A673 (cell line): Measurements from ENCODE around the gene SPATA31C1. TPM values are rescaled to one million over a fixed set of nuclear protein-coding genes. Genes with fewer than 3 reads are reported as not detected.
"Not testable (repeated sequence)": the region's sequence is repeated elsewhere in the genome, so short reads cannot be mapped to it uniquely, and the experiment has no call there.

ENCODE experiments used
- BruUV-seq: library from RNA; stranded (reverse); fragments of 400-500 nt; replicated peaks from 2 replicates; lab custom pipeline; 2021; lab: Mats Ljungman, UMichigan
- CTCF ChIA-PET: fragments of 300-600 bp; sonication (Branson Sonifier 250); formaldehyde crosslinking; loops from one replicate; lab custom pipeline; 2022; ENCODE audit warnings: antibody characterized with exemption; lab: Charles Lee
- POLR2A ChIA-PET: fragments of 300-600 bp; sonication (Branson Sonifier 250); formaldehyde crosslinking; loops from one replicate; lab custom pipeline; 2022; ENCODE audit warnings: antibody characterized with exemption; ENCODE audit not compliant: low non-redundant PET; lab: Charles Lee
- DNase-seq: peaks from one replicate; pipeline ENCODE4 v3.0.0-alpha.2; 2015; ENCODE audit warnings: low spot score
- H3K27ac ChIP-seq: fragments of 200-600 bp; sonication (generic); 2 replicates; pipeline ENCODE4 v1.5.1; 2016; ENCODE audit warnings: mixed run types, low read depth, mild to moderate bottlenecking, mixed read lengths, antibody characterized with exemption, low read length; ENCODE audit not compliant: poor library complexity, severe bottlenecking
- H3K27me3 ChIP-seq: fragments of 200-600 bp; sonication (generic); replicated peaks from 2 replicates; pipeline ENCODE4 v1.6.1; 2017; ENCODE audit warnings: mixed run types, low read depth, mild to moderate bottlenecking, mixed read lengths, antibody characterized with exemption, low read length; ENCODE audit not compliant: insufficient read depth, poor library complexity
- H3K36me3 ChIP-seq: fragments of 200-600 bp; sonication (generic); 2 replicates; pipeline ENCODE4 v1.6.1; 2016; ENCODE audit warnings: mixed run types, mild to moderate bottlenecking, mixed read lengths, antibody characterized with exemption, low read length; ENCODE audit not compliant: insufficient read depth, poor library complexity, severe bottlenecking
- H3K4me1 ChIP-seq: fragments of 200-600 bp; sonication (generic); 2 replicates; pipeline ENCODE4 v1.6.1; 2017; ENCODE audit warnings: mixed run types, mild to moderate bottlenecking, mixed read lengths, antibody characterized with exemption, low read length; ENCODE audit not compliant: insufficient read depth, poor library complexity, severe bottlenecking
- H3K4me3 ChIP-seq: fragments of 200-600 bp; sonication (generic); 2 replicates; pipeline ENCODE4 v1.5.1; 2016; ENCODE audit warnings: low read depth, mixed run types, mild to moderate bottlenecking, mixed read lengths, low read length; ENCODE audit not compliant: poor library complexity, severe bottlenecking
- H3K9me3 ChIP-seq: fragments of 200-600 bp; sonication (generic); 2 replicates; pipeline ENCODE4 v1.6.1; 2016; ENCODE audit warnings: mixed run types, low read depth, mild to moderate bottlenecking, mixed read lengths, antibody characterized with exemption, low read length; ENCODE audit not compliant: poor library complexity, severe bottlenecking
- EZH2 ChIP-seq: fragments of 200-600 bp; sonication (generic); IDR thresholded peaks from 2 replicates; pipeline ENCODE4 v1.6.1; 2017; ENCODE audit warnings: borderline replicate concordance, low read depth, mild to moderate bottlenecking, mixed read lengths, antibody characterized with exemption, low read length; ENCODE audit not compliant: poor library complexity, severe bottlenecking
- intact Hi-C: fragments of 100-400 bp; cut with micrococcal nuclease; formaldehyde crosslinking; loops from one replicate; pipeline ENCODE4 v1.10.0; 2022; ENCODE audit not compliant: unreplicated experiment
- total RNA-seq: library from RNA; stranded (reverse); gene quantifications from 2 replicates; pipeline ENCODE4 v1.2.3, GENCODE V29; 2021
- TF ChIP-seq, protein P1 (sequence below): fragments of 300-800, 200-600 bp; sonication (generic); conservative IDR thresholded peaks from 2 replicates; pipeline ENCODE4 v1.5.1; 2017; ENCODE audit warnings: low read depth, mild to moderate bottlenecking, antibody characterized with exemption, low read length, moderate library complexity, mixed read lengths

The SPATA31C1 gene
- total RNA-seq, 1 experiment from 2014 or later, result not detected

DNA sequence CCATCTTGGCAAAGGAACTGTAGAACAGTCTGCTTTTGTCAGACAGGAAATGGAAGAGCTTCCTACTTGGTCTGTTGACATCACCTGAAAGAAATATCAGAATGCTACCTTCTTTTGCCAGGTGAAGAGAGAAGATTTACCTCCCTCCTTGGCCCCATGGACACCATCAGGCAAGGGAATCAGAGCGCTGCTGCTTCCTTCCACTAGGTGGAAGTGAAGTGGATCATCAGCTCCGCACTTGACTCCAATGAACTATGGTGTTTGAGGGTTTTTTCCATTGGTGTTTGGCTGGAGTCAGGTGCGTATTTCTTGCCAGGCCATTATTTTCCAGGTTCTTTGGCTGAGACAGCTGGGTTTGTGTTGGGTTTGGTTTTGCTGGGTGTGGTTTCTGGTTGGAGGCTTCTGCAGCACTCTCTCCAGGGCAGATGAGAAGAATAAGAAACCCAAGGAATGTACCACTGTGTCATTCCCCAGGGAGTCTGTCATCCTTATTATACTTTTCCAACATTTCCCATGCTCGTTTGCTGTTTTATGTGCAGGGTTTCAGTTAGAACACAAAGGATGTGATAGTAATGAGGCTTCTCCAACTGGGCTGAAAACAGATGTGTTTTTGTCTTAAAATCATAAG is 22.6 kb upstream of the SPATA31C1 start:
- TF ChIP-seq, protein P1, sequence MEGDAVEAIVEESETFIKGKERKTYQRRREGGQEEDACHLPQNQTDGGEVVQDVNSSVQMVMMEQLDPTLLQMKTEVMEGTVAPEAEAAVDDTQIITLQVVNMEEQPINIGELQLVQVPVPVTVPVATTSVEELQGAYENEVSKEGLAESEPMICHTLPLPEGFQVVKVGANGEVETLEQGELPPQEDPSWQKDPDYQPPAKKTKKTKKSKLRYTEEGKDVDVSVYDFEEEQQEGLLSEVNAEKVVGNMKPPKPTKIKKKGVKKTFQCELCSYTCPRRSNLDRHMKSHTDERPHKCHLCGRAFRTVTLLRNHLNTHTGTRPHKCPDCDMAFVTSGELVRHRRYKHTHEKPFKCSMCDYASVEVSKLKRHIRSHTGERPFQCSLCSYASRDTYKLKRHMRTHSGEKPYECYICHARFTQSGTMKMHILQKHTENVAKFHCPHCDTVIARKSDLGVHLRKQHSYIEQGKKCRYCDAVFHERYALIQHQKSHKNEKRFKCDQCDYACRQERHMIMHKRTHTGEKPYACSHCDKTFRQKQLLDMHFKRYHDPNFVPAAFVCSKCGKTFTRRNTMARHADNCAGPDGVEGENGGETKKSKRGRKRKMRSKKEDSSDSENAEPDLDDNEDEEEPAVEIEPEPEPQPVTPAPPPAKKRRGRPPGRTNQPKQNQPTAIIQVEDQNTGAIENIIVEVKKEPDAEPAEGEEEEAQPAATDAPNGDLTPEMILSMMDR, result peak; percentile 33; the same call in 1 of the 2 replicates
- no peak for TF ChIP-seq EZH2
- Histone ChIP-seq H3K36me3 (no peaks in the 10 kb centered on the region), H3K9me3 (no peaks in the 10 kb centered on the region), H3K27ac (no peak overlapping the region), H3K27me3 (no peaks in the 10 kb centered on the region), H3K4me3 (no peak overlapping the region), H3K4me1 (no peaks in the 10 kb centered on the region)
- POLR2A ChIA-PET, result no interaction called here
- CTCF ChIA-PET, result no interaction called here
- intact Hi-C loops, result no loop called here
- no peak for DNase-seq
- BruUV-seq, result no TSS peak

DNA sequence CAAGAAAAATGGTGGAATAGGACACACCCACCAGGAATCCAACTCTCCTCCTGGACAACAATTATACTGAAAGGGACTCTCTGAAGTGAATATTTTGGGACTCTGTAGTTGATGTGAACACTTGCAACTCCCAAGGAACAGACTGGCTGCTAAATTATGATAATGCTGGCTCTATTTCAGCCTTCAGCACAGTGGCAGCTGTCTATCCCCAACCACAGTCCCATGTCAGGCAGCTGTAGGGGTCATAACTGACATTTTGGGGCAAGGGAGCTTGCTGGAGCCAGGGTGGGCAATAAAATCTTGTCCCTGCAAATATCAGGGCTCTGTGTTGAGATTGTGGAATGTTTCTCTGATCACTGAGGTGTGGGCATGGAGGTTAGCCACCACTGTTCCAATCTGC is 20.9 kb upstream of the SPATA31C1 start:
- Histone ChIP-seq H3K27me3 (no peaks in the 10 kb centered on the region), H3K4me3 (no peak overlapping the region), H3K4me1 (no peaks in the 10 kb centered on the region), H3K9me3 (no peaks in the 10 kb centered on the region), H3K36me3 (no peaks in the 10 kb centered on the region), H3K27ac (no peak overlapping the region)
- POLR2A ChIA-PET, result no interaction called here
- CTCF ChIA-PET, result no interaction called here
- intact Hi-C loops, result no loop called here
- DNase-seq, result no peak
- TF ChIP-seq, protein P1, result no peak
- no peak for TF ChIP-seq EZH2
- BruUV-seq, result no TSS peak

DNA sequence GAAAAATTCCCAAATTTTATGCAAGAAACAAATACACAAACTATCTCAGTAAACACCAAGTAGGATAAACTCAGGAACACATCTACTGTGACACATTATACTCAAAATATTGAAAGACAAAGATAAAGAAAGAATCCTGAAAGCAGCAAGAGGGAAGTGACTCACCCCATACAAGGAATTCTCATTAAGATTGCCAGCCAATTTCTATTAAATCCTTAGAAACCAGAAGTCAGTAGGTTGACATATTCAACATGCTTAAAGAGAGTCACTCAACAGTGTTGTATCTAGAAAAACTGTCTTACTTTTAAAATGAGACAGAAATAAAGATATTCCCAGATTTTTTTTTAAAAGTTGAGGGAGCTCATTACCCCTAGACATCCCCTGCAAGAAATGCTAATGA is 19.6 kb upstream of the SPATA31C1 start:
- Histone ChIP-seq H3K27me3 (no peaks in the 10 kb centered on the region), H3K4me1 (no peaks in the 10 kb centered on the region), H3K9me3 (no peaks in the 10 kb centered on the region), H3K27ac (no peak overlapping the region), H3K36me3 (no peaks in the 10 kb centered on the region), H3K4me3 (no peak overlapping the region)
- POLR2A ChIA-PET, result no interaction called here
- CTCF ChIA-PET, result no interaction called here
- peak; percentile 52 for DNase-seq
- intact Hi-C loops, result no loop called here
- no peak for TF ChIP-seq EZH2
- TF ChIP-seq, protein P1, result no peak
- no TSS peak for BruUV-seq

DNA sequence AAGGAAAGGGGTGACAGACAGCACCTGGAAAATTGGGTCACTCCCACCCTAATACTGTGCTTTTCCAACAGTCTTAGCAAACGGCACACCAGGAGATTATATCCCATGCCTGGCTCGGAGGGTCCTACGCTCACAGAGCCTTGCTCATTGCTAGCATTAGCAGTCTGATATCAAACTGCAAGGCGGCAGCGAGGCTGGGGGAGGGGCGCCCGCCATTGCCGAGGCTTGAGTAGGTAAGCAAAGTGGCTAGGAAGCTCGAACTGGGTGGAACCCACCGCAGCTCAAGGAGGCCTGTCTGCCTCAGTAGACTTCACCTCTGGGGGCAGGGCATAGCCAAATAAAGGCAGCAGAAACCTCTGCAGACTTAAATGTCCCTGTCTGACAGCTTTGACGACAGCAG is 15.4 kb upstream of the SPATA31C1 start:
- POLR2A ChIA-PET, CTCF ChIA-PET, H3K36me3 ChIP-seq, H3K27me3 ChIP-seq, DNase-seq, H3K27ac ChIP-seq, H3K4me1 ChIP-seq, H3K9me3 ChIP-seq, BruUV-seq, intact Hi-C loops, H3K4me3 ChIP-seq: not testable (repeated sequence)
